ENCODE measurements around the gene MOSMO. TPM values are rescaled to one million over a fixed set of nuclear protein-coding genes. Genes with fewer than 3 reads are reported as not detected.
A peak's percentile ranks its signal among the peaks of the same experiment; 100 is the strongest.

MOSMO gene
- total and polyA plus RNA-seq, 7 donors: 2.8 to 27.1 (median 19.3) TPM

- Histone ChIP-seq H3K9me3 (no peaks in the 10 kb centered on the region), H3K4me1 (no peaks in the 10 kb centered on the region), H3K27me3 (no peaks in the 10 kb centered on the region), H3K27ac (no peak overlapping the region), H3K36me3 (peaks cover 18 to 66% (median 43%) of the 10 kb centered on the region in 4 donors), H3K4me3 (no peak overlapping the region)
- TF ChIP-seq CTCF (IDR thresholded peaks at IDR 0.05) (no peak), POLR2A (IDR thresholded peaks at IDR 0.05) (no peak), POLR2AphosphoS5 (IDR thresholded peaks at IDR 0.05) (no peak), EP300 (IDR thresholded peaks at IDR 0.05) (no peak)
- 92 to 93% methylated on average over 3 of the region's 3 CpGs for WGBS, 2 donors
- DNase-seq: no peak
- intact Hi-C loops (cut with DNase I): no loop called here
Observed at GRCh38 chr16:21984062-21984461, 23.8 kb upstream of the MOSMO start.

- intact Hi-C loops (cut with DNase I): no loop called here
- Histone ChIP-seq H3K9me3 (no peaks in the 10 kb centered on the region), H3K27me3 (no peaks in the 10 kb centered on the region), H3K4me3 (no peak overlapping the region), H3K4me1 (no peaks in the 10 kb centered on the region), H3K36me3 (peaks cover 10 to 51% (median 29%) of the 10 kb centered on the region in 4 donors), H3K27ac (no peak overlapping the region)
- TF ChIP-seq CTCF (IDR thresholded peaks at IDR 0.05): no peak
- no peak for TF ChIP-seq POLR2A (IDR thresholded peaks at IDR 0.05)
- no peak for TF ChIP-seq EP300 (IDR thresholded peaks at IDR 0.05)
- TF ChIP-seq POLR2AphosphoS5 (IDR thresholded peaks at IDR 0.05): no peak
- no peak for DNase-seq
Observed at GRCh38 chr16:21985524-21985923, 22.4 kb upstream of the MOSMO start.

DNA sequence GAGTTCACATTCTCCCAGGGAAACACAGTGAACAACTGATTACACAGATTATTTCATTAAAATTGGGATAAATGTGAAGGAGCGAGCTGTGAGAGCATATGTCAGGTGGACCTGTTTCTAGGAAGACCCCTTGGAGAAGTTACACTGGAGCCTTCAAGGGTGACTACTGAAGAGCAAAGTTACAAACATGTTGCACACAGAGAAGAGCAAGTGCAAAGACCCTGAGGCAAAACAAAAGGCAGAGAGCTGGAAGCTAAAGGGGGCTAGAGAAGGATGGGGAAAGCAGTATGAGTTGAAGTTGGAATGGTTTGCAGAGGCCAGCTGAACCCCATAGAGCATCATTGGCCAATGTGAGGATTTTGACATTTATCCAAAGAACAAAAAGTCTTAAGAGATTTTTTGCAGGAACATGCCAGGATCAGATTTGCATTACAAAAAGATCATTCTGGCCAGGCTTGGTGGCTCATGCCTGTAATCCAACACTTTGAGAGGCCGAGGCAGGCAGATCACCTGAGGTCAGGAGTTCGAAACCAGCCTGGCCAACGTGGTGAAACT, 21.1 kb upstream of the MOSMO start:
- H3K4me1 ChIP-seq: no peaks in the 10 kb centered on the region
- H3K9me3 ChIP-seq: no peaks in the 10 kb centered on the region
- WGBS, 2 donors: 90 to 92% methylated on average over 4 of the region's 4 CpGs
- peak overlapping the region in 1 of 4 donors; percentile 2 for H3K27ac ChIP-seq
- H3K4me3 ChIP-seq: no peak overlapping the region
- intact Hi-C loops (cut with DNase I): no loop called here
- DNase-seq: no peak
- H3K27me3 ChIP-seq: no peaks in the 10 kb centered on the region
- H3K36me3 ChIP-seq: peaks cover 8 to 39% (median 17%) of the 10 kb centered on the region in 4 donors
- no peak for TF ChIP-seq CTCF (IDR thresholded peaks at IDR 0.05)
- no peak for TF ChIP-seq EP300 (IDR thresholded peaks at IDR 0.05)
- TF ChIP-seq POLR2AphosphoS5 (IDR thresholded peaks at IDR 0.05): no peak
- TF ChIP-seq POLR2A (IDR thresholded peaks at IDR 0.05): no peak

DNA sequence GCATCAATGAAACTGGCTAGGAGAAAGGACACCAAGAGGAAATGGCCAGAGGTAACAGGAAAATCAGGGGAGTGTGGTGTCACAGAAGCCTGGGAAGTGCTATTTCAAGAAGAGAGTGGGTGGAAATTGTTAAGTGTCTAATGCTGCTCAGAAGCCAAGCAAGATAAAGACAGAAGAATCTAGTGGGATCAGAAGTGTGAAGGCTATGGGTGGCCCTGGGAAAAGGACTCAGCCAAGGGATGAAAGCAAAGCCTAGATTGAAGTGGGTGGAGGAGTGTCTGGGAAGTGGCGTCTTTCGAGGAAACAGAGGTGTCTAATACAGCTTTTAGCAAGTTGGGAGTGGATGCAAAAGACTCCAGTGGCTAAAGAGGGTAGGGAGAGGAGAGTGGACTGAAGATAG, 20.4 kb upstream of the MOSMO start:
- intact Hi-C loops (cut with DNase I): no loop called here
- 87 to 95% methylated on average over 2 of the region's 2 CpGs for WGBS, 2 donors
- no peak for TF ChIP-seq CTCF (IDR thresholded peaks at IDR 0.05)
- no peak for TF ChIP-seq POLR2A (IDR thresholded peaks at IDR 0.05)
- TF ChIP-seq EP300 (IDR thresholded peaks at IDR 0.05): no peak
- no peak for TF ChIP-seq POLR2AphosphoS5 (IDR thresholded peaks at IDR 0.05)
- H3K36me3 ChIP-seq: peaks cover 2 to 31% (median 11%) of the 10 kb centered on the region in 4 donors
- no peaks in the 10 kb centered on the region for H3K9me3 ChIP-seq
- DNase-seq: no peak
- no peaks in the 10 kb centered on the region for H3K4me1 ChIP-seq
- H3K27ac ChIP-seq: peak overlapping the region in 1 of 4 donors; percentile 2
- H3K27me3 ChIP-seq: no peaks in the 10 kb centered on the region
- H3K4me3 ChIP-seq: no peak overlapping the region

DNA sequence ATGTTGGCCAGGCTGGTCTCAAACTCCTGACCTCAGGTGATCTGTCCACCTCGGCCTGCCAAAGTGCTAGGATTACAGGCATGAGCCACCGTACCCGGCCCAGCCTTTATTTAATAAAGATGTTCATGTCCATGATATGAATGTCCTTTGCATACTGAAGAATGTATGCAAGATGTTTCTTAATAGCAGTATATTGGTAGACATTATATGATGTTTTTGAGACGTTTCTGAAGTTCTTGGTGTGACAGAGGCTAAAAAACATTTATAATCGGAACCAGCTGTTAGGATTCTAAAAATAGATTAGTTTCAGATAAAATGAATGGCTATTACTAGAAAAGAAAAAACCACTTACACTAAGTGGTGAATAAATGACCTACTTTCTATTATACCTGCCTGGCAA, 18.8 kb upstream of the MOSMO start:
- Histone ChIP-seq H3K4me3 (no peak overlapping the region), H3K27ac (no peak overlapping the region), H3K27me3 (no peaks in the 10 kb centered on the region), H3K4me1 (no peaks in the 10 kb centered on the region), H3K9me3 (no peaks in the 10 kb centered on the region), H3K36me3 (peaks cover 0 to 15% (median 4%) of the 10 kb centered on the region in 4 donors)
- no peak for TF ChIP-seq EP300 (IDR thresholded peaks at IDR 0.05)
- no peak for TF ChIP-seq POLR2A (IDR thresholded peaks at IDR 0.05)
- no peak for TF ChIP-seq CTCF (IDR thresholded peaks at IDR 0.05)
- no peak for TF ChIP-seq POLR2AphosphoS5 (IDR thresholded peaks at IDR 0.05)
- no peak for DNase-seq
- intact Hi-C loops (cut with DNase I): no loop called here
- WGBS, 2 donors: 74 to 78% methylated on average over 5 of the region's 5 CpGs
